Heart left ventricle (tissue), 13 donors: ENCODE measurements around the gene LIPM.

Source experiments
- POLR2A ChIP-seq, 2 donors: fragments of 450-650 bp; IDR thresholded peaks; one replicate each; pipeline ENCODE4 v1.6.1; 2017; ENCODE audit warnings: antibody characterized with exemption in 2 of 2, mild to moderate bottlenecking in 2 of 2, moderate library complexity in 2 of 2
- TF ChIP-seq, protein P1 (sequence below), 12 donors: fragments of 200-600 bp; sonication (generic) in 4 of 12; IDR thresholded peaks; one replicate each; pipeline versions ENCODE4 v1.5.0 to v1.8.0; 2018 to 2022; ENCODE audit warnings: antibody characterized with exemption in 12 of 12, mild to moderate bottlenecking in 5 of 12
- donor health status: ischemic (EF 13 %, LVEDD 7.1; RV severe dilation, severe dysfunction).
- donor health status: DM: no; HTN: yes; CAD: no.
- donor health status: DM: no; HTN: no; CAD: no.
- donor health status: ischemic (EF 25% LVEDD 6.9; RV normal size, moderate dysfunction).
- donor health status: ischemic (EF 25% LVEDD 5.7; RV mildly dilated, moderate dysfunction).
- donor health status: ischemic (EF 35%, LVEDD 5.7; RV mildly dilated, moderate dysfunction).
- donor health status: nonischemic (EF 11% LVEDD 7.7; RV severe dilation, severe dysfunction).
- donor health status: DM: yes; HTN: yes; CAD: no.
- donor health status: PGD.
- donor health status: ischemic (EF 29% LVEDD 5.4; RV normal size, mild dysfunction).
- donor health status: nonischemic (EF 23%, LVEDD 6.1; RV moderate dilation, normal function).

DNA sequence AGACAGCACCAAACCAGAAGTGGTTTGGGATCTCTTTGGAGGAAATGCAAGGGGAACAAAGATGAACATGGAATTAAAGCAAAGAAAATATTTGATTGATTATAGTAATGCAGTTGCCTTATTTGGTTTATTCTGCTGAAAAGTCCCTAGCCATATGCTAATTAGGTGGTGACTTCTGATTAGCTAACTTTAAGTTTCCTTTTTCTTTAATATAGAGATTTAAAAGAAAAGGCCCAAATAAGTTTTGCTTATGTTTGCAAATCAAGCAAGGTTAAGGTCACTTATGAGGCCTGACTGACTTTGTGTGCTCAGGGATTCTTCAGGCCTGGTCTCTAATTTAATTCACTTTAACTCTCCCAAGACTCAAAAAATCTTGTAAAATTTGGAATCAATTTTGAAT lies 55.3 kb downstream of the LIPM start:
- no peak for TF ChIP-seq POLR2A (IDR thresholded peaks at IDR 0.05)
- TF ChIP-seq, protein P1, sequence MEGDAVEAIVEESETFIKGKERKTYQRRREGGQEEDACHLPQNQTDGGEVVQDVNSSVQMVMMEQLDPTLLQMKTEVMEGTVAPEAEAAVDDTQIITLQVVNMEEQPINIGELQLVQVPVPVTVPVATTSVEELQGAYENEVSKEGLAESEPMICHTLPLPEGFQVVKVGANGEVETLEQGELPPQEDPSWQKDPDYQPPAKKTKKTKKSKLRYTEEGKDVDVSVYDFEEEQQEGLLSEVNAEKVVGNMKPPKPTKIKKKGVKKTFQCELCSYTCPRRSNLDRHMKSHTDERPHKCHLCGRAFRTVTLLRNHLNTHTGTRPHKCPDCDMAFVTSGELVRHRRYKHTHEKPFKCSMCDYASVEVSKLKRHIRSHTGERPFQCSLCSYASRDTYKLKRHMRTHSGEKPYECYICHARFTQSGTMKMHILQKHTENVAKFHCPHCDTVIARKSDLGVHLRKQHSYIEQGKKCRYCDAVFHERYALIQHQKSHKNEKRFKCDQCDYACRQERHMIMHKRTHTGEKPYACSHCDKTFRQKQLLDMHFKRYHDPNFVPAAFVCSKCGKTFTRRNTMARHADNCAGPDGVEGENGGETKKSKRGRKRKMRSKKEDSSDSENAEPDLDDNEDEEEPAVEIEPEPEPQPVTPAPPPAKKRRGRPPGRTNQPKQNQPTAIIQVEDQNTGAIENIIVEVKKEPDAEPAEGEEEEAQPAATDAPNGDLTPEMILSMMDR (IDR thresholded peaks at IDR 0.05): no peak
